Measurements from ENCODE around the gene ZBTB34.
A peak's percentile ranks its signal among the peaks of the same experiment; 100 is the strongest.
"Not testable (repeated sequence)": the region's sequence is repeated elsewhere in the genome, so short reads cannot be mapped to it uniquely, and the experiment has no call there.

Gene ZBTB34

DNA sequence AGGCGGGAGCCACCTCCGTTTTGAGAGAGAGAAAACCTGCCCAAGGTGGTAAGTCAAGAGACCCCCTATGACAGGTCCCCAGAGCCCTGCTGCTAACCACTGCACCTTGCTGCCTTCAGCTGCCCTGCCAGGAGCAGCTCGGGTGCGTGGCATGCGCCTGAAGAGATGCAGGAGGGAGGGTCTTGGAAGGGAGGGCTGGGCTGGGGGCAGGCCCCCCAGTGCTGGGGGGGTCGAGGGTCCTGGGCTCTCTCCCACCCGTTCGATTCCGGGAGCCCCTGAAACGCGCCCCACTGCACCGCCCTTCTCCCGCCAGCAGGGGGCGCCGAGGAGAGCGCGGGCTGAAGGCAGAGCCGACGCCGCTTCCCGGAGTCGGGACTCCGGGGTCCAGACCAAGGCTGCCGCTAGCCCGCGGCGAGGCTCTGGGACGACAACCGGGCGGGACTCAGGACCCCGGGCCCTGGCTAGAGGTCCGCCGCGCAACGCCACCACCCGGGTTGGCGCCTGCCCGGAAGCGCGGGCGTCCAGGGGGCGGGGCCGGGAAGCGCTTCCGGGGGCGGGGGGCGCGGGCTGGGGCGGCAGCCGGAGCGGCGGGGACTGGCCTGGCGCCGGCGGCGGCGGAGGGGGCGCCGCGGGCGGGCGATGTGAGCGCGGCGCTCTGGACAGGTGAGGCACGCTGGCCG lies at the start of gene ZBTB34:
Gene ZBTB34, plus strand, starts transcription at position 563 of the 680 bp plus-strand sequence. CDS start 18,761 bp downstream, outside the sequence.
- peak; percentile 66 for DNase-seq (ENCODE audit: low read depth)

DNA sequence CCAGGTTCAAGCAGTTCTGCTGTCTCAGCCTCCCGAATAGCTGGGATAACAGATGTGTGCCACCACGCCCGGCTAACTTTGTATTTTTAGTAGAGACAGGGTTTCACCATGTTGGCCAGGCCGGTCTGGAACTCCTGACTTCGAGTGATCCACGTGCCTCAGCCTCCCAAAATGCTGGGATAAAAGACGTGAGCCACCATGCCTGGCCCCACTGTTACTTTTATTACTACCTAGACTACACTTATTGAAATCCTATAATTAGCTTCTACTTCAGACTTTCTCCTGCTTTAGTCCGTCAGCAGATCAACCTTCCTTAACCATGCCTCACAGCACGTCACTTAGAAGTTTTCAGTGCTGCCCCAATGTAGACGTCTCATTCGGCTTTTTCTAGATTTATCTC lies 47.4 kb upstream of the ZBTB34 start:
- DNase-seq (ENCODE audit: low read depth), result no peak

- DNase-seq (ENCODE audit: low read depth), result no peak
These were observed 46.3 kb upstream of the ZBTB34 start for GRCh38 chr9:126814091-126814490.

DNA sequence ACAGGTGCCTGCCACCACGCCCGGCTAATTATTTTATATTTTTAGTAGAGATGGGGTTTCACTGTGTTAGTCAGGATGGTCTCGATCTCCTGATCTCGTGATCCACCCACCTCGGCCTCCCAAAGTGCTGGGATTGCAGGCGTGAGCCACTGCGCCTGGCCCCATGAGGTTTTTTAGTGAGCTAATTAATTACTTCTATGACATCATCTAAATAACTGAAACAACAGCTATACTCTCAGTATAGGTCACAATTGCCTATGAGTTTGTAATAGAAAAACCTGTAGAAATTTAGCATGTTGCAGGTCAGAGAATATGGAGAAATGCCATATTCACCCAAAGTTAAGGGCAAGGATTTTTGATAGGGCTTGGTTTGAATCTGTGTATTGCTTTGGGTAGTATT lies 42.8 kb upstream of the ZBTB34 start:
- not testable (repeated sequence) for DNase-seq (ENCODE audit: low read depth)

DNA sequence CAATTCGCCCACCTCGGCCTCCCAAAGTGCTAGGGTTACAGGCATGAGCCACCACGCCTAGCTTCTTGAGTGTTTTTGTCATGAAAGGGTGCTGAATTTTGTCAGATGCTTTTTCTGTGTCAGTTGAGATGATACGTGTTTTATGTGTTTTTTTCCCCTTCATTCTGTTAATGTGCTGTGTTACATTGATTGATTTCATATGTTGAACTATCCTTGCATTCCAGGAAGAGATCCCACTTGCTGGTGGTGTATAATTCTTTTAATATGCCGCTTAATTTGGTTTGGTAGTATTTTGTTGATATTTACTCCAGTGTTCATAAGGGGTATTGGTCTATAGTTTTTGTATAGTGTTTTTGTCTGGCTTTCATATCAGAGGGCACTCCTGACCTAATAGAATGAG lies 42.0 kb upstream of the ZBTB34 start:
- DNase-seq (ENCODE audit: low read depth), result no peak

- DNase-seq (ENCODE audit: low read depth), result no peak
These were observed 41.0 kb upstream of the ZBTB34 start for GRCh38 chr9:126819482-126819881.

DNA sequence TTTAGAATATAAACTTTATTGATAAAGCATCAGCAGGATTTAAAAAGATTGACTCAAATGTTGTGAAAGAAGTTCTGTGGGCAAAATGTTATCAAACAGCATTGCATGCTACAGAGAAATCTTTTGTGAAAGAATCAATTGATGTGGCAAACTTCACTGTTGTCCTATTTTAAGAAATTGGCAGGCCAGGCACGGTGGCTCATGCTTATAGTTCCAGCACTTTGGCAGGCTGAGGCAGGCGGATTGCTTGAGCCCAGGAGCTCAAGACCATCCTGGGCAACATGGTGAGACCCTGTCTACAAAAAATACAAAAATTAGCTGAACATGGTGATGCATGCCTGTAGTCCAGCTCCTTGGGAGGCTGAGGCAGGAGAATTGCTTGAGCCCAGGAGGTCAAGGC lies 38.2 kb upstream of the ZBTB34 start:
- no peak for DNase-seq (ENCODE audit: low read depth)

DNA sequence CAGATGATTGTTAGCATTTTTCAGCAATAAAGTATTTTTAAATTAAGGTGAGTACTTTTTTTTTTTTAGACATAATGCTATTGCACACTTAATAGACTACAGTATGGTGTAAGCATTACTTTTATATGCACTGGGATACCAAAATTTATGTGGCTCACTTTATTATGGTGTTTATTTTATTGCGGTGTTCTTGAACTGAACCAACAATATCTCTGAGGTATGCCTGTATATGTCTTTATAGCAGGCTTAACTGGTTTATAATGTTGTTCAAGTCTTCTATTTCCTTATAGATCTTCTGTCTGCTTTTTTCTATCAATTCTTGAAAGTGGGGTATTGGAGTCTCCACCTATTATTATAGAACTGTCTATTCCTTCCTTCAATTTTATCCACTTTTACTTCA lies 37.6 kb upstream of the ZBTB34 start:
- DNase-seq (ENCODE audit: low read depth), result no peak

GRCh38 chr9:126824052-126824451 lies 36.4 kb upstream of the ZBTB34 start:
- DNase-seq (ENCODE audit: low read depth), result not testable (repeated sequence)

GRCh38 chr9:126827227-126827626 lies 33.2 kb upstream of the ZBTB34 start:
- no peak for DNase-seq (ENCODE audit: low read depth)

DNA sequence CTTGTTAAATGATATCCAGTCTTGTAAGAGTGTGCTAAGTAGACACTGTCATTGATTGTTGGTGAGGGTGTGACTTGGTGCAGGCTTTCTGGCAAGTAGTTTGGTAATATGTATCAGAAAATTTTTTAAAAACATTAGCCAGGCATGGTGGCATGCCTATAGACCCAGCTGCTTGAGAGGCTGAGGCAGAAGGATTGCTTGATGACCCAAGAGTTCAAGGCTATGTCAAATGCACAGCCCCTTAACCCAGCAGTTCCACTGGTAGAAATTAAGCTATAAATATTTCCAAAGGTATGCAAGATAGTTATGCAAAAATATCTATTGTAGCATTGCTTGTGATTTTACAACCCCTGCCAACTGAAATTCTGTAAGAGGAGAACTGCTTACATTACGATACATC lies 31.4 kb upstream of the ZBTB34 start:
- DNase-seq (ENCODE audit: low read depth), result no peak

DNA sequence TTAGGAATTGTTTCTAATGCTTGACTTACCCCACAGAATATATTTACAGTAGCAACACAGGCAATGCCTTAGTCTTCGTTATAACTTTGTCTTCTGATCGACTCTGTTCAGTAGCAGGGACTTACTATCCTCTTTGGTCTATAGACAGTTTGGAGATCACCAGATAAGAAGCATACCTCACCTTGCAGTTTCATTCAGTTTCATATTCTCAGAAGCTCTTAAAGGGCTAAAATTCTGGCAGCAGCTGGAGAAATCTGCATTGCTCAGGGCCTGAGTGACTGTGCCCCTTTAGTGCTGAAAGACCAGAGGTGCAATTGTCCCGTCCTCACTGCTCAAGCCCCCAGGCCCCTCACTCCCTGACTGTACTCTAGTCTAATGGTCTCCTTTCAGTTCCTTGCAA lies 29.6 kb upstream of the ZBTB34 start:
- no peak for DNase-seq (ENCODE audit: low read depth)

GRCh38 chr9:126832440-126832839 lies 28.0 kb upstream of the ZBTB34 start:
- DNase-seq (ENCODE audit: low read depth), result no peak

DNA sequence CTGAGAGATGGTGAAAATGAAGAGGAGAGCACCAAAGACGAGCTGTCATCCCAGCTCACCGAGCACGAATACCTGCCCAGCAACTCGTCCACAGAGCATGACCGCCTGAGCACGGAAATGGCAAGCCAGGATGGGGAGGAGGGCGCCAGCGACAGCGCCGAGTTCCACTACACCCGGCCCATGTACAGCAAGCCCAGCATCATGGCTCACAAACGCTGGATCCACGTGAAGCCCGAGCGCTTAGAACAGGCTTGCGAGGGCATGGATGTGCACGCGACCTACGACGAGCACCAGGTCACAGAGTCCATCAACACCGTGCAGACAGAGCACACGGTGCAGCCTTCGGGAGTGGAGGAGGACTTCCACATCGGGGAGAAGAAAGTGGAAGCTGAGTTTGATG lies 27.4 kb upstream of the ZBTB34 start:
- DNase-seq (ENCODE audit: low read depth), result no peak

DNA sequence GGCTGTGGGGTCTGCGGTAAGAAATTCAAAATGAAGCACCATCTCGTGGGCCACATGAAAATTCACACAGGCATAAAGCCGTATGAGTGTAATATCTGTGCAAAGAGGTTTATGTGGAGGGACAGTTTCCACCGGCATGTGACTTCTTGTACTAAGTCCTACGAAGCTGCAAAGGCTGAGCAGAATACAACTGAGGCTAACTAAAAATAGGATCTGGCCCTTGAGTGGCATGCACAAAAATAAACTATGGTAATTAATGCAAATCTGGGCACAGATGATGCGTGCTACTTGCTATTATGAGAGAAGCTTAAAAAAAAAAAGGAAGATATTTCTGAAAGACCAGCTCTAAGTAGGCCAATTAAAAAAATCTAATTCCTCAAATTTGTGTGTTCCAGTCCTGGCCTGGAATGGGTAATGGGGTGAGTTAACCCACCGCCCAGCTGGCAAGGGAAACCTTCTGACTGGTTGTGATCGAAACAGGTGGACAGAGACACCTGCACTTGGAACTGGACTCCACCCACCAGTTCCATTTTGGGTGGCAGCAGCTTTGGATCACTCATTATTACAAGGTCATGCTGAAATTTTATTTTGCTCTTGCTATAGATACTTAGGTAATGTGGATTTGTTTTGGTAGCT lies 26.6 kb upstream of the ZBTB34 start:
- no peak for DNase-seq (ENCODE audit: low read depth)

DNA sequence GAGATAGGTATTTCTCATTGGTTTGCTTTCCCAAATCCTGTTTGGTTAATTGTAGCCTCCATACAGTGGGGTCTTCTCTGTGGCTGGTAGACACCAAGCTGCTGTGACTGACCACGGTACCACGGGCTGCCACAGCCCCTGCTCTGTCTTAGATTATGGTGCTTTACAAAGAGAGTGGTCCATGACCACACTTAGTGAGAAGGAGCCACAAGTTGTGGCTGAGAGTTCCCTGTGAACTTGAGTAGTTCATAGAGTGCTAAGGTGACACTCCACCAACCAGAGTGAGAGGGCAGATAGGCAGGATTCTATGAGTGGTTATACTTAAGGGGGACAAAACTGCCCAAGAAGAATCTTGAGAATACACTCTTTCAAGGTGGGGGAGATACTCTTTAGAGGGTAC lies 25.8 kb upstream of the ZBTB34 start:
- DNase-seq (ENCODE audit: low read depth), result no peak

- DNase-seq (ENCODE audit: low read depth), result no peak
These were observed 24.2 kb upstream of the ZBTB34 start for GRCh38 chr9:126836216-126836615.

- no peak for DNase-seq (ENCODE audit: low read depth)
These were observed 22.2 kb upstream of the ZBTB34 start for GRCh38 chr9:126838055-126838811.

GRCh38 chr9:126838895-126839294 lies 21.5 kb upstream of the ZBTB34 start:
- DNase-seq (ENCODE audit: low read depth), result no peak

GRCh38 chr9:126839301-126839700 lies 21.1 kb upstream of the ZBTB34 start:
- no peak for DNase-seq (ENCODE audit: low read depth)

- no peak for DNase-seq (ENCODE audit: low read depth)
These were observed 18.1 kb upstream of the ZBTB34 start for GRCh38 chr9:126842220-126842842.

GRCh38 chr9:126842977-126843799 lies 17.3 kb upstream of the ZBTB34 start:
- no peak for DNase-seq (ENCODE audit: low read depth)
